ENCODE measurements around the gene NAT10.

DNA sequence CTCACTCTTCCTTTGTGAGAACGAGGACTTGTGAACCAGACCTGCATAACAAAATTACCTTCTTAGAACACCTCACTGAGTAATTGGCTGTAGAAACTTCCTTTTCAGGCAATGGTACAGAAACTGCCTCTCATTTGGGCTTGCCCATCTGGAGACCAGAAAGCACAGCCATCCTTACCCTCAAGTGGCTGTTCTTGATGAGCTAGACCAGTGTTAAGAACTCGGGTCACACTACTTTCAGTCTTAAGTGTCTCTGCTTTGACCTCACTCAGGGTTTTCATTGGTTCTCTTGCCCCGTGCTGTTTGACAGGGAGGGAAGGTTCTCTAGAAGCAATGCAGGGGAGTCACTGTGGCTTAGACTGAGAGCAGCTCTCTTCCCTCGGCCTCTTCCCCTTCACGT lies 29.3 kb downstream of the NAT10 start:
- TF ChIP-seq, protein P1, sequence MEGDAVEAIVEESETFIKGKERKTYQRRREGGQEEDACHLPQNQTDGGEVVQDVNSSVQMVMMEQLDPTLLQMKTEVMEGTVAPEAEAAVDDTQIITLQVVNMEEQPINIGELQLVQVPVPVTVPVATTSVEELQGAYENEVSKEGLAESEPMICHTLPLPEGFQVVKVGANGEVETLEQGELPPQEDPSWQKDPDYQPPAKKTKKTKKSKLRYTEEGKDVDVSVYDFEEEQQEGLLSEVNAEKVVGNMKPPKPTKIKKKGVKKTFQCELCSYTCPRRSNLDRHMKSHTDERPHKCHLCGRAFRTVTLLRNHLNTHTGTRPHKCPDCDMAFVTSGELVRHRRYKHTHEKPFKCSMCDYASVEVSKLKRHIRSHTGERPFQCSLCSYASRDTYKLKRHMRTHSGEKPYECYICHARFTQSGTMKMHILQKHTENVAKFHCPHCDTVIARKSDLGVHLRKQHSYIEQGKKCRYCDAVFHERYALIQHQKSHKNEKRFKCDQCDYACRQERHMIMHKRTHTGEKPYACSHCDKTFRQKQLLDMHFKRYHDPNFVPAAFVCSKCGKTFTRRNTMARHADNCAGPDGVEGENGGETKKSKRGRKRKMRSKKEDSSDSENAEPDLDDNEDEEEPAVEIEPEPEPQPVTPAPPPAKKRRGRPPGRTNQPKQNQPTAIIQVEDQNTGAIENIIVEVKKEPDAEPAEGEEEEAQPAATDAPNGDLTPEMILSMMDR (IDR thresholded peaks at IDR 0.05), result no peak
- no peak for TF ChIP-seq POLR2A (IDR thresholded peaks at IDR 0.05)
